DMS79 (cell line): ENCODE data around the gene AGAP2.

Experiments
- DNase-seq: peaks from one replicate; lab custom pipeline; 2025; lab: John Stamatoyannopoulos, UW

The AGAP2 gene

DNA sequence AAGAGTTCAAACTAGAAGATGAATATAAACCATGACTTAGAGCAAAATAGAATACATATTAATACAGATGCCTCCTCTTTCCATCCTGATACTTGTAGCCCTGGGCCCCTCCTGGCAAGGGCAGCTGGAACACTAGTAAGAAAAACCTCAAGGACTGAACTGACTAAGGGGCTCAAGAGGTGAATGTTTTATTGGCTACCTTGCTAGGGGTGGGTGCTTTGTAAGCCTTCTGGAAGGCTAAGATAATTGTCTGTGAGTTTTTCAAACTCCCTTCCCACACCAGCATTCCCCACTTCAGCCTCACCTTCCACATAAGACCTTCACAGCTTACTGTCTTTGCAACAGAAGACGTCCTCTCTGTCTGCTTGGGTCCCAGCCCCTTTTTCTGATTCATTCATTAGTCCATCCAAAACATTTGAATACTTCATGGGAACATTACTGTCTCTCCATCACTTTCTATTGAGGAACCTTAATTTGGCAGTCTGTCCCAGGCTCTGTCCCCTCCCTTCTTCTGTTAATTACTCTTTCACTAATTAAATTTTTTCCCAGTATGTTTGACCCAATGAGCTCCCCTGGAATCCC, 15.3 kb upstream of the AGAP2 start:
- DNase-seq: no peak

DNA sequence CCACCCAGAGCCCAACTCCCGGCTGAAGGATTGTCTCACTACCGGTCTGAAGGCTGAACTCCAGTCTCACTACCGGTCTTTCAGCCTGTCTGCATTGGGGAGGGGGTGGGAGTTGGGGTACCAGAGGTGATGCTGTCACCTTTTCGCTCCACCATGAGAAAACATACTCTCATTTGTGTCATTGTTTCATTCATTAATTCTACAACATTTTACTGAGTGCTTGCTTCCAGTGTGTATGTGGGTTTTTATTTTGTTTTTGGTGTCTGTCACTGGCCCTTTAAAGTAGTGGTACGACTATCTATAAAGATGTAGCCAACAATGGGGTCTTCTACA, 14.1 kb upstream of the AGAP2 start:
- DNase-seq: no peak

DNA sequence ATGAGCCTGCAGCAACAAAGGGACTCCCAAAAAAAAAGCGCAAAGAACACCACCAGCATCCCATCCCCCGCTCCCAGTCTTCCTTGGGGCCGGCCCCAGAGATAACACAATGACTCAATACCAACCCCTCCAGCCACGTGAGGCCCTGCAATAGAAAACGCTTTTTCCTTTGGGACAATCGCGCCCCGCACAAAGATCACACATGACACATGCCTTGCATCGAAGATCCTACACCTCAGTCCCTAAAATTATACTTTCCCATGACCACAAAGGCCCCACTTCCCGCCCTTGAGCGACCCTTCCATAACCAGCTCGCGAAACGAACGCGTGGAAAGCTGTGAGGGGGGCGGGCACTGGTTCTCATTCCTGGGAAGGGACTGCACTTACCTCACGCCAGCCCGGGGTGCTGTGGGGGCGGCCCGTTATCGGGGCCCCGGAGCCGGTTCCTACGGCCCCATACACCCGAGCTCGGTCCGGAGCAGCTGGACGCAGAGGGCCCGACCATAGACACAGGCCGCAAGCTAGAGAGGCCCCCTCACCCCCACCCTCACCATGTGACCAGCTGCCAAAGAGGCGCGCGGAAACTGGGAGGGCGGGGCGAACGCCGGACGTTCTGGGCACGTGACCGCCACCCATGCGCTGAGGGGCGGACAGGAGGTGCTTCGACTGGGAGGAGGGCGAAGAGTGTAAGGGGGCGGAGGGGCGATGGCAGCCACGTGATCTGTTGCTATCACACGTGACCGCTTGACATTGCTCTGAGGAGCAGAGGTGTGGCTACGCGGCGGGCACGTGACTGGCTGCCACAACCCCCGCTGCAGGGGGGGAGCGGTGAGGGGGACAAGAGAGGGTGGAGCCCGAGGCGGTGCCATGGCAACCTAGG, 13.5 kb upstream of the AGAP2 start, which contains the start of gene CDK4:
CDK4 (minus strand) TSS at position 523 of the 880 bp plus-strand sequence. CDS start 593 bp downstream, outside the sequence.
- DNase-seq: peak; percentile 97

DNA sequence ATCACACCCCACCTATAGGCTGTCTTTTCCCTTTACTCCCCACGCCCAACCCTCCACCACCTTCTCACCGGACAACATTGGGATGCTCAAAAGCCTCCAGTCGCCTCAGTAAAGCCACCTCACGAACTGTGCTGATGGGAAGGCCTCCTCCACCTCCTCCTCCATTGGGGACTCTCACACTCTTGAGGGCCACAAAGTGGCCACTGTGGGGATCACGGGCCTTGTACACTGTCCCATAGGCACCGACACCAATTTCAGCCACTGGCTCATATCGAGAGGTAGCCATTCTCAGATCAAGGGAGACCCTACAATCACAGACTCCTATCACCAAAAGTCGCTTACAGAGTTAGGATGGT, 12.9 kb upstream of the AGAP2 start:
- DNase-seq: no peak

DNA sequence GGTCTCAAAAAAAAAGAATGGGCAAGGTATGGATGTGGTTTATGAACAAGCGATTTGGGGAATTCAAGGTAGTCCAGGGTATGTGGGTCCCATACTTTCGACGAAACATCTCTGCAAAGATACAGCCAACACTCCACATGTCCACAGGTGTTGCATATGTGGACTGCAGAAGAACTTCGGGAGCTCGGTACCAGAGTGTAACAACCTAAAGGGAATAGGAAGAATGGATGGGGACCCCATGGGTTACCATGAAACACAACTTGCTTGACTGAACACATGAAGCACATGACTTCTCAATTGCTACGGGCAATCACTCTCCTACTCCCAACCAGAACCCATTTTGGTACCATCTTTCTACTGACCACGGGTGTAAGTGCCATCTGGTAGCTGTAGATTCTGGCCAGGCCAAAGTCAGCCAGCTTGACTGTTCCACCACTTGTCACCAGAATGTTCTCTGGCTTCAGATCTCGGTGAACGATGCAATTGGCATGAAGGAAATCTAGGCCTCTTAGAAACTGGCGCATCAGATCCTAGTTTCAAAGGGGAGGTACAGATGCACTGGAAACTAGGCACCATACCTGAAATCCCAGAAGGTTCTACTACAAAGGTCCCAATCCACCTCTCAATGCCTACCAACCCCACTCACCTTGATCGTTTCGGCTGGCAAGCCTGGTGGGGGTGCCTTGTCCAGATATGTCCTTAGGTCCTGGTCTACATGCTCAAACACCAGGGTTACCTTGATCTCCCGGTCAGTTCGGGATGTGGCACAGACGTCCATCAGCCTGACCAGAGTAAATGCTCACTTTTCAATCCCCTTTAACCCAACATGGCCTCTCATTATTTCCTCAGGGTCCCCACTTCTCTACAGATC, 12.3 kb upstream of the AGAP2 start:
- no peak for DNase-seq

DNA sequence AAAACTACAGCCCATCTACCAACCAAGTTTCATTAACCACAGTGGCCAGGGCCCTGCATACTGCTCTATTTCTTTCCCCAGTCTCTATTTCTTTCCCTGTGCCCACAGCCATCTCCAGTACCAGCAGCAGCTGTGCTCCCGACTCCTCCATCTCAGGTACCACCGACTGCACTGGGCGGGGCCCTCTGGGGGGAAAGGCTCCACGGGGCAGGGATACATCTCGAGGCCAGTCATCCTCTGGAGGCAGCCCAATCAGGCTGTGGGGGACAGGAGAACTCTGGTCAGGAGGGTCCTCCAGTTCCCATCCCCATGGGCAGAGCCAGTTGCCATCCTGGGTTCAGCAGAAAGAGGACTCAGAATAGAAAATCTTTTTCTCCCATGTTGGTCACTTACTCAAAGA, 10.5 kb upstream of the AGAP2 start:
- DNase-seq: no peak

DNA sequence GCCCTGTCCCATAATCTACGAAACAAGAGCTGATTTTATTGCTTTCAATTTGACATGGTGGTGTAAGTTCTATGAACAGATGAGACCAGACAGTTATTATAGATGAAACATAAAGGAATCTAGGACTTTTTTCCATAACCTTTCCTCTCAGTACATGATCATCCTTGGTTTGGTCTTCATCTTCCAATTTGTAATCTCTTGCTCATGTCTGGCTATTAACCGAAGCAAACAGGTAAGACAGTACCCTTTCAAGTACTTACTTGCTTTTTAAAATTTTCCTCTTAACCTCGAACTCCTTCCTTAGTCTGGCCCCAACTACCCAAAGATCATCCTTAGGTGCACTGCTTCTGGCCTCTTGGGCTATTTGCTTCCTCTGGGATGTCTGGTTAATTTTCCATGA, 7.5 kb upstream of the AGAP2 start:
- DNase-seq: no peak

DNA sequence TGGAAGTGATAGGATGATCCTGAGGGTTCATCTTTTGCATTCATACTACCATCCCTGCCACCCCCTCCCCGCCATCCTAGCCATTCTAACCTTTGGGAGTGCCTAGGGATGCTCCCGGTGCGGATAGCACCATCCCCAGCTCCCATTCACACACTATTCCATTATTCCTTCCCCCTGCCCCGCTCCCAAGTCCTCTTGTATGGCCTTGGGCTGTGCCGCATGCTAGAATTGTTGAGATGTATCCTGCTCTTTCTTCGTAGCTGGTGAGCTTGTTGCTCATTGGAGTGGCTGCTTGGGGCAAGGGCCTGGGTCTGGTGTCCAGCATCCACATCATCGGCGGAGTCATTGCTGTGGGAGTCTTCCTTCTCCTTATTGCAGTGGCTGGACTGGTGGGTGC, 6.9 kb upstream of the AGAP2 start:
- no peak for DNase-seq

DNA sequence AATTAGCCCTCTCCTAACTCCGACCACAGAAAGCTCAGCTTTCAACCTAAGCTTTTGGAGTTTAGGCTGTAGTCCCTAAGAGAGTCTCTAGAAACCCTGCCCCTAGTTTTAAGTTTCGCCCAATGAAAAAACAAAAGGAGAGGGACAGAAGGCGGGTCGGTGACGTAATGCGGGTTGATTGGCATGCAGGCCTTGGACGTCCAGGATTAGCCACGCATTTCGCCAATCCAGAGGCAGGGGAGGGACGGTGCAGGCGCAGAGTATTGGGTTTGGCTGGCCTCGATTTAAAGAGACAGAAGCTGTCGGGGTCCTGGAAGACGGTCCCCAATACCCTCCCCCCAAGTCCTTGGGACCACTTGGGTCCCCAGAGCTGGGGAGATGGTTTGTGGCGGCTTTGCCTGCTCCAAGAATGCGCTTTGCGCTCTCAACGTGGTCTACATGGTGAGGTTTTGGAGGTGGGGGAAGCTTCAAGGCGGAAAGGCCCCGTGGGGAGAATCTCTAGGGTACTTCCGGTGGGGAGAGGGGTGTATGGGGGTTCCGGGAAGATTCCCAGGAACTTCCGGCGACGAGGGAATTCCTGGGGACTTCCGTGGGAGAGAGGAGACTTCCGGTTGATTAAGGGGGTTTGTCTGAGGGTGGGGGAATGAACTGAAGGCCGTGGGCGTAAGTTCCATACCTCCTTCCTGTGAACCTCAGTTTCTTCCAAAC, 6.4 kb upstream of the AGAP2 start, which contains the start of gene TSPAN31:
TSPAN31 (plus strand) TSS at position 263 of the 708 bp plus-strand sequence; CDS start at position 379, 116 bp downstream.
- peak; percentile 91 for DNase-seq

DNA sequence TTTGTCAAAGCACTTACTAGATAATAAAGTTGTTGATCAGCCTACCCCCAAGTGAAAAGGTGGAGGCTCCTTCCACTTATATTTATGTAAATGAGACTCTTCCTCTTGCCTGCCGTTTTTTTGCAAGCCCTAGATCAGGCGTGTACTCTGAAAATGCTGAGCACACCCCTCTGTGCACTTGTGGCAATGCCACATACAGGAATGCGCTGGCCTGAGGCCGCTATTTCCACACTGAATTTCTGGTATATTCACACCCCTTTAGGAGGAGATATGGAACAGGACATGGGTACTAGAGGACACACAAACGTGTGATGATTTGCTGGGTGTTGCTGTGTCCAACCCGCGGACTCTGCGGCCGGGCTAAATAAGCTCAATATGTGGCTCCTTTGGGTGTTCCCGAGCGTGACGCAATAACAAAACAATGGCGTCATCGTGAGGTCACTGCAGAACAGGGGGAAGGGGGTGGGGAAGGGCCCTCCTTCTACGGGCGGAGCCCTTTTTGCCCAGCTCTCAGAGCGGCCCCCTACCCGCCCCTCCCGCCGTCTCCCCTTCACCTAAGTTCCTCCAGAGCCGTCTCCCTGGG, 5.7 kb upstream of the AGAP2 start:
- peak; percentile 60 for DNase-seq

DNA sequence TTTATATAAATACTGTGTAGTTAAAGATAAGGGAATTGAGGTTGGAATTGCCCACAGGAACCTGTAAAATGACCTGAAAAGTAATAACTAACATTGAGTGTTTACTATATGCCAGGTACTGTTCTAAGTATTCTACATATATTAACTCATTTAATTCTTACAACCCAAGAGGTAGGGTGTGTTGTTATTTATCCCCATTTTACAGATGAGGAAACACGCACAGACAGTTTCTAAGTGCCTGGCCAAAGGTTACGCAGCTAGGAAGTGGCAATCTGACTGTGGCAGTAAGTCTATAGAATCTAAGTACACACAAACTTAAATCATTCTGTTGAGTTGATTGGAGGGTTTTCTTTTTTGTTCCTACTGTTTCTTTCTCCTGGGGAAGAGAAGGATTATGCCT, 5.2 kb upstream of the AGAP2 start:
- DNase-seq: no peak

DNA sequence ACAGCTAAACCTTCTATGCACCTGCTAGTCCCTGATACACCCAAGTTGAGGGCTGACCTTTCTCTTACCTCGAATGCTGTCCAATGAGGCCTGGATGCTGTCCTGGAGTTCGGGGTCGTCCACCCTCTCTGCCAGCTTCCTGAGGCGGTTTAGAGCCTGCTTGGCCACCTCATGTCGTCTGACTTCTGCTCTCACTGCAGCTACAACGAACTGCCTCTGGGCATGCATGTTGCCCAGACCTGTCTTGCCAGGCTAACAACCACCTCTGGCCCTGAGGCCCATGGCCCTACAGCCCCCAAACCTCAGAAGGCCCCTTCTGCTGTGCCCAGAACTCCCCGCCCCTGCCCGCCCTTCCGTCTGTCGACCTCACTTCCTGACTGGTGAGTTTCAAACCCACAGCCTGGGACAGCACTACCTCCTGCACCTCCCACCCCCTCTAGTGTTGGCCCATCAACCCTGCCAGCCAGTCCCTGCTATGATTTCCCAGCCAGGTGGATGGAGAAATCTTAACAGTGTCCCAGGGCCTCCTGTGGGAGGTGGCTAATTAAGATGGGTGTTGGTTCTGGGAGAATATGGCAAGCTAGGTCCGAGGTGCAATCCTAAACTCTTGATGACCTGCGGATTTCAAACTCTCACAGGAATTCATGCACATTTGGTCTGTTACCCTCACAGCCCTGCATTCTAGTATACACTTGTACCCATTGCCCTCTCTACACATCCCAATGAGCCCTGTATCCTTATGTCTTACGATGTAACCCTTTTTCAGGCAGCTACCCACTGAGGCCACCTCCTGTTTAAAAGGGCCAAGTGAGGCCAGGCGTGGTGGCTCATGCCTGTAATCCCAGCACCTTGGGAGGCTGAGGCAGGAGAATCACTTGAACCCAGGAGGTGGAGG, 3.5 kb upstream of the AGAP2 start:
- no peak for DNase-seq

DNA sequence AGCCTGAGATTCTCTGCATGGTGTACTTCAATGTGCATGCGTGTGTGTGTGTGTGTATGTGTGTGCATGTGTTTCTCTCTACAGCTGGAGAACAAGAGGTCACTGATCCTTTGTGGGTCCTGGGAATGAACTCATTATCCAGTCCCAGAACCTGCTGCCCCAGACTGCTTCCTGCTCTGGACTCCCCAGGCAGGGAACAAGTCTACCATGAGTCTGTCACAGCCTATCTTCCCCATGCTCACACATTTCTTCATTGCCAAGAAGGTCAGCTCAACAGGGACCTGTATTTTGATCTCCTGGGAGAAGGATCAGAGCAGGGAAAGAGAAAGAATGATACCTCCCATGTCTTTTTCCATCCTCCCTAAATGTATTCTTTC, 2.9 kb upstream of the AGAP2 start:
- no peak for DNase-seq

DNA sequence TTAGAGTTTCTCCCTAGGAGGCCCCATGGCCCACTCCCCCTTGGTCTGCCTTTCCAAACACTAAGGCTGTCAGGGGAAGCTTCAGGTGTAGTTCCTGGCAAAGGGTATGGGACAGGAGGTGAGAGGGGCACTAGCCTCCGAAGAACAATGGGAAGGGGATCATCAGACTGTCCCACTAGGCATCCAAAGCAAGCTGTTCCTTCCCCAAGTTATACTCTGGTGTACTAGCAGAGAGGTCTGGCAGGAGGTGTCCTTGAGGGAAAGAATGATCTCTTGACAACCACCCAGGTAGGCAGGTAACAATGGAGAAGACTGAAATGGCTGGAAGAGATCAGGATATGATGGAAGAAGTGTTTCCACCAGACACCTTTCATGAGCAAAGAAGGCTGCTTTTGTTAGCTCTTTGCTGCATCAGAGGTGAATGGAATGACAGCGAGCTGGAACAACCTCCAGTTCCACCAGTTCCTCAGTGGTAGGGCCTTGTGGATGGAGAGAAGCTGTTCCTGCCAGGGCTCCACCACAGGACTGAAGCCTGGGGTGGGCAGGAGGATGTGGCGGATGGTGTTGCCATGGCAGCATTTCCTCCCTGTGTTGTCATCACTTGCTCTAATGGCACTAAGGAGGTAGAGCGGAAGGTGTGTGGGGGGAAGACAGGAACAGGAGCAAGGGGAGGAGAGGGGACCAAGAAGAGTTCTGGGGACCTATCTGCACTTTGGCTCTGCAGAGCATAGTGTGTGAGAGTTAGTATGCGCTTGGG, 2.3 kb upstream of the AGAP2 start:
- no peak for DNase-seq

DNA sequence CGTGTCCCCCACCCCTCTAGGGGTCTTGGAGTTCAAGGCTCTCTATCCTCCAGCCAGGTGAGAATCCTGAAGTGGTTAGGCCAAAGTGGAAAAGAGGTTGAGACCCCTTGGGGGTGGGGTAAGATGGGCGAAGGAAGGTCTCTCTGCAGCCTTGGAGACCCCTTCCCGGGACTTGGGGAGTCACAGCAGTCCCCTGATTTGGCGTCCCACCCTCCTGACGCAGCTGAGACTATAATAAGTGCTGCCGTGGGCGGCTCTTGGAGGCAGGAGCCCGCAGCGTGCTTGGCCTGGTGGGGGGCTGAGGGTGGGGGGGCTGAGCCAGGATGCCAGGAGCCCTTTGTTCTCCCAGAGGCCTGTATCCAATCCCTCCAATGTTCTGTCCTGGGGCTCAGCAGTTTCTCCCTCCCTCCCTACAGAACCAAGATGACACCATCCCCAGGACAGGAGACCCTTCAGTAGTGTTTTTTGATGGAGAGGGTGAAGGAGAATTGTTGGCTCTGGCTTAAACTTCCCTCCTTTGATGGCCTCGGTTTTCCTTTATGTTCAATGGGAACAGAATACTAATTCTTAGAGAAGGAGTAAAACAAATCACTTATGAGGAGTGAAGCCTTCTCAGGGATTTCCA, 1.5 kb upstream of the AGAP2 start:
- DNase-seq: no peak

DNA sequence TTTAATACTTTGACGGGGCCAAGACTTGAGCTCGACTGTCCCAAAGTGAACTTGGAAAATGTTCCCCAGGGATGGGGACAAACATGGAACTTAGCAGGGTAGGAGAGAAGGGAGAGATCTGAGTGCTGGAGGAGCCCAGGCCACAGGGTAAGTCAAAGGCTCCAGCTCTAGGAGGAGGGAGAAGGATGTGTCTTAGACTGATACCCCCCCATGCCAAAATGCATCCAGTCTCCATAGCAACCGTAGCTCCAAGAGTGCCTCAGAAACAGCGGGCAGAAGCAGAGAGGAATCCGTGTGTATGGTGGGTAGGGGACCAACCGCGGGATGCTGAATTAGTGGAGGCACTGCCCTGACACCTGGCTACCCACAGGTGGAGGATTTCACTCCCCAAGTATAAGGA, 845 bp upstream of the AGAP2 start:
- no peak for DNase-seq

DNA sequence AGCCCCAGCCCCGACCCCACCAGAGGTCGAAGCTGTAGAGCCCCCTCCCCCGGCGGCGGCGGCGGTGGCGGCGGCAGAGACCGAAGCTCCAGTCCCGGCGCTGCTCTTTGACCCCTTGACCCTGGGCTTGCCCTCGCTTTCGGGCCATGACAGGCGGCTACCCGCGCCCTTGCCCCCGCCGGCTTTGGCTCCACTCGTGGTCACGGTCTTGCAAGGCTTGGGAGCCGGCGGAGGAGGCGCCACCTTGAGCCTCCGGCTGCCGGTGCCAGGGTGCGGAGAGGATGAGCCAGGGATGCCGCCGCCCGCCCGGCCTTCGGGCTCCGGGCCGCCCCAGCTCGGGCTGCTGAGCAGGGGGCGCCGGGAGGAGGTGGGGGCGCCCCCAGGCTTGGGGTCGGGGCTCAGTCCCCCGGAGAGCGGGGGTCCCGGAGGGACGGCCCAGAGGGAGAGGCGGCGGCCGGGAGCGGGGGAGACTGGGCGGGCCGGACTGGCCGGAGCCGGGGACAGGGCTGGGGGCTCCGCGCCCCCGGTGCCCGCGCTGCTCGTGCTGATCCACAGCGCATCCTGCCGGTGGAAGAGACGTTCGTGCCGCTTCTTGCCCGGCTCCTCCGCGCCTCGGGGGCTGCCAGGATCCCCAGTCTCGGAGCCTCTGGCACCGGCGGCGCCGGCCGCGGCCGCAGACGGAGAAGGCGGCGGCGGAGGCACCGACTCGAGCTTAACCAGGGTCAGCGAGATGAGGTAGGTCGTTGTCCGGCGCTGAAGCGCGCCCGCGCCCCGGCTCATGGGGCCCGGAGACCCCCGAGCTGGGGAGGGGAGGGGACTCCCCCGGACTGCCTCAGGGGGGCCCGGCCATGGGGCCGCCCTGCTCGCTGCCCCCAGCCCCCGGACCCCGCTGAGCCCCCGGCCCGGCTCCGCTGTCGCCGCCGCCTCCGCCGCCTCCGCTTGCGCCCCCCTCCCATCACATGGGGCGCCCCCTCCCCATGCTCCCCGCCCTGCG, 778 bp downstream of the AGAP2 start:
- DNase-seq: no peak

DNA sequence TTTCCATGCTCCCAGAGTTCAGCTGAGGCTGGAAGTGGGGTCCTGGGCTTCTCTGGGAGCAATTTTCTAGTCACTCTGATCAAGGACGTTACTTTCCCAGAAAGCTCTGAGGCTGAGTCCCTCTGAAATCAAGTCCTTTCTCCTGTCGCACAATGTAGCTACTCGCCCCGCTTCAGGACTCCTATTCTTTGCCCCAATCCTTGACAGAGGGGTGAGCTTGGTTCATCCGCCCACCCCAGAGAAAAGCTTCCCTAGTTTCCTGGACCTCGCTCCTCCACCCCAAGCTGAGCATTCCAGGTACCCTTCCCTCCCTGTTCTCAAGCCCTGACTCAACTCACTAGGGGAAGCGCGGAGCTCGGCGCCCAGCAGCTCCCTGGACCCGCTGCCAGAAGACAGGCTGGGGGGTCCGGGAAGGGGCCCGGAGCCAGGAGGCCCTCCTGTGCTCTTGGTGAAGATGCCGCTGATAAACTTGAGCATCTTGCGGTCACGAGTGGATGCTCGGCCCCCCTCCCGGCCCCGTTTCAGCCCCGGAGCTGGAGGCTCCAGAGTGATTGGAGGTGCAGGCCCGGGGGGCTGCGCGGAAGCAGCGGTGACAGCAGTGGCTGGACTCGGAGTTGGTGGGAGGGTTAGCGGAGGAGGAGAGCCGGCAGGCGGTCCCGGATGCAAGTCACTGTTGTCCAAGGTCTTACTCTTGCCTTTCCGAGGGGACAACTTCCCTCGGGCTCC, 1.6 kb downstream of the AGAP2 start:
- no peak for DNase-seq
